ENCODE data around the gene FRMD6.

DNA sequence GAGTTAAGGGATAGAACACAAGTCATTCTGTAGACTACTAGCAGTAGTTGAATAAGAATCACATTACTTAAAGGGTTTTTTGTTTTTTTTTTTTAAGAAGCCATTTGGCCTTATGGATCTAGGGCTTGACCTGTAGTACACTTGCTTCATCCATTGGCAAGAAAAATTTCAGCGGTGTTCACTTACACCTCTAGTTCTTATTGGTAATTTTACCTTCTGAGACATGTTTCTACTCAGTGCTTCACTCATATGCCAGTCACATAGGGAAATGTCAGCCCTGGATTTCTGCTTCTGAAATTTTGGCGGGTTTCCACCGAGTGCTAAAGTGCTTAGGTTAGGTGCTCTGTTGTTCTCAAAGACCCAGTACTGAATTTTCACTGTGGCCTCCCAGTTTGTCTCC is 72.9 kb downstream of the FRMD6 start:
- TF ChIP-seq POLR2A (IDR thresholded peaks at IDR 0.05) (no peak), EP300 (IDR thresholded peaks at IDR 0.05) (no peak)

Measured in ovary (tissue), 1 donor.